Liver (tissue), 9 donors: ENCODE data around the gene UBQLN3. TPM values are rescaled to one million over a fixed set of nuclear protein-coding genes. Genes with fewer than 3 reads are reported as not detected.

Experiments
- DNase-seq: peaks from one replicate; pipeline ENCODE4 v3.0.0-alpha.2; 2017; ENCODE audit warnings: low spot score
- H3K27ac ChIP-seq, 2 donors: one replicate each; pipeline ENCODE4 v1.7.0; 2013; ENCODE audit warnings: inconsistent platforms in 2 of 2, low read length in 2 of 2, control low read depth in 1 of 2, low read depth in 1 of 2, mild to moderate bottlenecking in 1 of 2
- H3K27me3 ChIP-seq, 4 donors: one replicate each; pipeline versions ENCODE4 v1.6.1 to v1.7.0; 2013; ENCODE audit warnings: low read length in 3 of 4, inconsistent platforms in 1 of 4, mild to moderate bottlenecking in 1 of 4, moderate library complexity in 1 of 4; ENCODE audit not compliant: control insufficient read depth in 4 of 4, insufficient read depth in 4 of 4
- H3K36me3 ChIP-seq, 4 donors: one replicate each; pipeline versions ENCODE4 v1.6.1 to v1.7.0; 2013; ENCODE audit warnings: low read length in 3 of 4, mild to moderate bottlenecking in 3 of 4, low read depth in 1 of 4, moderate library complexity in 1 of 4; ENCODE audit not compliant: control insufficient read depth in 4 of 4, insufficient read depth in 3 of 4
- H3K4me1 ChIP-seq, 4 donors: one replicate each; pipeline versions ENCODE4 v1.6.1 to v1.7.0; 2013; ENCODE audit warnings: low read length in 3 of 4, mild to moderate bottlenecking in 3 of 4, moderate library complexity in 1 of 4; ENCODE audit not compliant: control insufficient read depth in 4 of 4, insufficient read depth in 4 of 4
- H3K4me3 ChIP-seq, 3 donors: one replicate each; pipeline versions ENCODE4 v1.6.1 to v1.7.0; 2013; ENCODE audit warnings: low read length in 3 of 3, control low read depth in 1 of 3, low read depth in 1 of 3, mild to moderate bottlenecking in 1 of 3
- H3K9ac ChIP-seq, 2 donors: one replicate each; pipeline ENCODE4 v1.7.0; 2013; ENCODE audit warnings: low read length in 2 of 2, mild to moderate bottlenecking in 2 of 2, moderate library complexity in 2 of 2, control low read depth in 1 of 2, low read depth in 1 of 2
- H3K9me3 ChIP-seq, 4 donors: one replicate each; pipeline versions ENCODE4 v1.6.1 to v1.7.0; 2013; ENCODE audit warnings: low read length in 3 of 4; ENCODE audit not compliant: control insufficient read depth in 4 of 4
- ATF3 ChIP-seq: IDR thresholded peaks from 2 replicates; pipeline ENCODE4 v1.6.1; 2016; ENCODE audit warnings: antibody characterized with exemption
- CTCF ChIP-seq: fragments of 150-350 bp; IDR thresholded peaks from 2 replicates; pipeline ENCODE4 v1.5.1; 2017; ENCODE audit warnings: improper control_type of control experiment, low read depth, low read length; ENCODE audit not compliant: missing input control
- EGR1 ChIP-seq, 2 donors: IDR thresholded peaks; 2 replicates each; pipeline ENCODE4 v1.6.1; 2016 to 2018; ENCODE audit warnings: antibody characterized with exemption in 2 of 2, low read depth in 2 of 2
- FOXA2 ChIP-seq: IDR thresholded peaks from 2 replicates; pipeline ENCODE4 v1.6.1; 2016; ENCODE audit warnings: antibody characterized with exemption
- GABPA ChIP-seq, 2 donors: IDR thresholded peaks in 1 of 2; conservative IDR thresholded peaks in 1 of 2; 2 replicates each; pipeline ENCODE4 v1.6.1; 2016; ENCODE audit warnings: antibody characterized with exemption in 2 of 2, mild to moderate bottlenecking in 1 of 2, moderate library complexity in 1 of 2
- HNF4A ChIP-seq, 2 donors: conservative IDR thresholded peaks; 2 replicates each; pipeline ENCODE4 v1.6.1; 2016; ENCODE audit warnings: antibody characterized with exemption in 2 of 2, mild to moderate bottlenecking in 2 of 2
- HNF4G ChIP-seq: IDR thresholded peaks from 2 replicates; pipeline ENCODE4 v1.6.1; 2016; ENCODE audit warnings: antibody characterized with exemption
- JUND ChIP-seq, 2 donors: IDR thresholded peaks; 2 replicates each; pipeline ENCODE4 v1.6.1; 2016; ENCODE audit warnings: antibody characterized with exemption in 2 of 2
- MAX ChIP-seq: IDR thresholded peaks from 2 replicates; pipeline ENCODE4 v1.6.1; 2016; ENCODE audit warnings: antibody characterized with exemption
- REST ChIP-seq: IDR thresholded peaks from 2 replicates; pipeline ENCODE4 v1.6.1; 2016; ENCODE audit warnings: antibody characterized with exemption, mild to moderate bottlenecking
- YY1 ChIP-seq: IDR thresholded peaks from 2 replicates; pipeline ENCODE4 v1.6.1; 2016; ENCODE audit warnings: antibody characterized with exemption, mild to moderate bottlenecking
- WGBS: extraction: QIAGEN DNeasy Blood & Tissue Kit; methylation state at CpG from one replicate; pipeline ENCODE4 v1.1.7; 2013; 5-methylcytosine and 5-hydroxymethylcytosine counted together
- polyA plus RNA-seq, 2 donors: library from polyadenylated mRNA; stranded (reverse) in 1 of 2; unstranded in 1 of 2; fragments of 200-250 nt in 1 of 2; fragments of >200 nt in 1 of 2; fragmentation: Nextera tagmentation in 1 of 2; extraction: Ambion mirVana in 1 of 2; gene quantifications; one replicate each; pipeline versions ENCODE4 v1.2.1 to v1.2.3, GENCODE V29; 2013 to 2015
- total RNA-seq, 2 donors: library from RNA; depleted of rRNA; stranded (reverse); fragments of >200 nt; gene quantifications; one replicate each; pipeline ENCODE4 v1.2.3, GENCODE V29; 2014
- donor health status: healthy.
- donor health status: healthy.
- donor health status: healthy.
- donor health status: healthy.
- donor health status: healthy.

The UBQLN3 gene
- total and polyA plus RNA-seq, 4 donors, result 0.09 to 0.33 TPM; not detected in 2

GRCh38 chr11:5550440-5551095, 40.8 kb upstream of the UBQLN3 start (continued):
- no peak for TF ChIP-seq CTCF

GRCh38 chr11:5548440-5548839, 38.7 kb upstream of the UBQLN3 start, which contains the start of gene OR52H1:
OR52H1 (minus strand) TSS chr11:5548540; CDS start chr11:5545505, 3,035 bp downstream.
- no peak for DNase-seq
- WGBS, result 53% methylated on average over 1 of the region's 1 CpG
- Histone ChIP-seq H3K27ac (no peak within 1 kb of the TSS), H3K27me3 (no peaks in the 10 kb centered on the region), H3K36me3 (no peaks in the 10 kb centered on the region), H3K9me3 (no peaks in the 10 kb centered on the region), H3K4me3 (no peak within 1 kb of the TSS), H3K4me1 (no peaks in the 10 kb centered on the region), H3K9ac (no peak within 1 kb of the TSS)
- TF ChIP-seq FOXA2 (no peak), MAX (no peak), JUND (IDR thresholded peaks at IDR 0.05) (no peak), GABPA (IDR thresholded peaks at IDR 0.05 in 1 of 2, conservative IDR thresholded peaks at IDR 0.05 in 1 of 2) (no peak)

- no peak for DNase-seq
- WGBS, result 97% methylated on average over 1 of the region's 1 CpG
- Histone ChIP-seq H3K36me3 (no peaks in the 10 kb centered on the region), H3K4me1 (no peaks in the 10 kb centered on the region), H3K9ac (no peak overlapping the region), H3K27me3 (no peaks in the 10 kb centered on the region), H3K9me3 (no peaks in the 10 kb centered on the region), H3K4me3 (no peak overlapping the region), H3K27ac (no peak overlapping the region)
- no peak for TF ChIP-seq YY1
- TF ChIP-seq CTCF, result no peak
- no peak for TF ChIP-seq HNF4A (conservative IDR thresholded peaks at IDR 0.05)
- no peak for TF ChIP-seq ATF3
- no peak for TF ChIP-seq FOXA2
- TF ChIP-seq GABPA (IDR thresholded peaks at IDR 0.05 in 1 of 2, conservative IDR thresholded peaks at IDR 0.05 in 1 of 2), result no peak
- no peak for TF ChIP-seq EGR1 (IDR thresholded peaks at IDR 0.05; ENCODE audit: low read depth in 2 of 2)
- no peak for TF ChIP-seq JUND (IDR thresholded peaks at IDR 0.05)
- TF ChIP-seq HNF4G, result no peak
- no peak for TF ChIP-seq REST
These were observed 38.2 kb upstream of the UBQLN3 start for GRCh38 chr11:5547982-5548381.
